Eye (tissue), 1 donor: Measurements from ENCODE around the gene MED12L.

ENCODE experiments used
- DNase-seq: peaks from one replicate; pipeline ENCODE4 v3.0.0-alpha.2; 2015

Gene MED12L

GRCh38 chr3:151264605-151265004 is 179.1 kb downstream of the MED12L start:
- DNase-seq: no peak

GRCh38 chr3:151265166-151265565 is 179.7 kb downstream of the MED12L start:
- DNase-seq: no peak

GRCh38 chr3:151265866-151266265 is 180.4 kb downstream of the MED12L start:
- peak; percentile 56 for DNase-seq

- DNase-seq: no peak
Observed at GRCh38 chr3:151267066-151267465, 181.6 kb downstream of the MED12L start.

- no peak for DNase-seq
Observed at GRCh38 chr3:151268267-151269235, 183.1 kb downstream of the MED12L start.

- DNase-seq: no peak
Observed at GRCh38 chr3:151269631-151270030, 184.2 kb downstream of the MED12L start.

GRCh38 chr3:151275091-151275490 is 189.6 kb downstream of the MED12L start:
- DNase-seq: no peak

GRCh38 chr3:151276038-151276686 is 190.7 kb downstream of the MED12L start:
- no peak for DNase-seq

GRCh38 chr3:151276687-151277042 is 191.2 kb downstream of the MED12L start:
- DNase-seq: no peak

- no peak for DNase-seq
Observed at GRCh38 chr3:151278230-151278629, 192.8 kb downstream of the MED12L start, which contains the start of gene P2RY14. Gene P2RY14, minus strand, starts transcription at chr3:151278542. Its CDS starts 64,226 bp downstream, at chr3:151214316.

GRCh38 chr3:151281671-151282324 is 196.3 kb downstream of the MED12L start:
- DNase-seq: no peak

- peak; percentile 81 for DNase-seq
Observed at GRCh38 chr3:151282921-151283320, 197.5 kb downstream of the MED12L start.

GRCh38 chr3:151283387-151283786 is 197.9 kb downstream of the MED12L start:
- no peak for DNase-seq

- DNase-seq: no peak
Observed at GRCh38 chr3:151283907-151284461, 198.5 kb downstream of the MED12L start.

GRCh38 chr3:151285940-151286339 is 200.5 kb downstream of the MED12L start:
- no peak for DNase-seq

- DNase-seq: no peak
Observed at GRCh38 chr3:151289445-151289844, 204.0 kb downstream of the MED12L start.

- DNase-seq: peak; percentile 32
Observed at GRCh38 chr3:151290673-151291072, 205.2 kb downstream of the MED12L start.

- DNase-seq: no peak
Observed at GRCh38 chr3:151293127-151293526, 207.7 kb downstream of the MED12L start.

GRCh38 chr3:151296226-151296625 is 210.8 kb downstream of the MED12L start:
- no peak for DNase-seq

- no peak for DNase-seq
Observed at GRCh38 chr3:151297429-151297828, 212.0 kb downstream of the MED12L start.

- DNase-seq: no peak
Observed at GRCh38 chr3:151299006-151299405, 213.5 kb downstream of the MED12L start.

- no peak for DNase-seq
Observed at GRCh38 chr3:151300539-151300938, 215.1 kb downstream of the MED12L start.

GRCh38 chr3:151301787-151302186 is 216.3 kb downstream of the MED12L start:
- no peak for DNase-seq
